Body of pancreas (tissue), 4 donors: ENCODE measurements around the gene RHBDD3.

Experiments
- CTCF ChIP-seq, 7 experiments: fragments of 450-650 bp in 4 of 7; fragments of 200-600 bp in 3 of 7; sonication (generic) in 3 of 7; IDR thresholded peaks; one replicate each; pipeline ENCODE4 v1.5.1; 2016 to 2019; ENCODE audit warnings: antibody characterized with exemption in 7 of 7
- POLR2A ChIP-seq, 3 donors: fragments of 450-650 bp; IDR thresholded peaks; one replicate each; pipeline ENCODE4 v1.6.1; 2016; ENCODE audit warnings: antibody characterized with exemption in 3 of 3, mild to moderate bottlenecking in 2 of 3

GRCh38 chr22:29310863-29311339 lies 43.1 kb upstream of the RHBDD3 start:
- TF ChIP-seq POLR2A (IDR thresholded peaks at IDR 0.05) (no peak), CTCF (IDR thresholded peaks at IDR 0.05) (no peak)
